ENCODE results near the gene CHPF.
A peak's percentile ranks its signal among the peaks of the same experiment; 100 is the strongest.

Gene CHPF

GRCh38 chr2:219510512-219511135 lies 33.0 kb downstream of the CHPF start:
- DNase-seq, result no peak

DNA sequence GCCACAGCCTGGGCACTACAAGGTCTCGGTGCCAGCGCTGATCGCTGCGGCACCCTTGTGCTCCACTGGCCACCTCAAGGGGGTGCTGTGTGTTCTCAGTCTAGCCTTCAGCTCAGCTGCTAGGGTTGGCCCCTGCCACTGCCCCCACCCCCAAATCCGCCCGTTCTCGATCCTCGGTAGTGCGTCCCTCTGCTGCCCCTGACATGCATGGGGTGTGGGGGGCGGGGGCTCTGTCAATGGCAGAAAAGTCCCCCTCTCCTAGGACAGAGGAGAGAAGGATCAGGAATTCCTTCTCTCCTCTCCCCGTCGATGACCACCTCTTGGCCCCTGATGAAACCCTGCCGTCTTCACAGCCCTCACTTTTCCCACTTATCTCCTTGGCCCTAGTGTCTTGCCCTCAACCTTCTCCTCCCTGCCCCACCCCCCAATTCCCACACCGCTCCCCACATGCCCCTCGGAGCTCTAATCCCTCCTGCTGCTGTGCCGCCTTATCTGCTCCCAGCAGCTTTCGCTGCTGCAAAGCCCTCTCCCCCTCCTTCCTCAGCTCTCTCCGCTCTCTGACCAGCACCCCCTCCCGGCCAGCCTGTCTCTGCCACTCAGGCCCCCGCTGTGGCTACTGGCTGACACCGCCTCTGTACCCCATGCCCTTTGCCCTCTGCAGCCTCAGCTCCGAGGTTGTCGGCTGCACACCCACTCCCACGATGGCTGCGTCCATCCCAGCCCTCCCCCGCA lies 33.7 kb downstream of the CHPF start:
- DNase-seq, result peak; percentile 54

- no peak for DNase-seq
Measured at GRCh38 chr2:219508971-219509779, 34.4 kb downstream of the CHPF start.

- DNase-seq, result no peak
Measured at GRCh38 chr2:219508444-219508734, 35.2 kb downstream of the CHPF start.

DNA sequence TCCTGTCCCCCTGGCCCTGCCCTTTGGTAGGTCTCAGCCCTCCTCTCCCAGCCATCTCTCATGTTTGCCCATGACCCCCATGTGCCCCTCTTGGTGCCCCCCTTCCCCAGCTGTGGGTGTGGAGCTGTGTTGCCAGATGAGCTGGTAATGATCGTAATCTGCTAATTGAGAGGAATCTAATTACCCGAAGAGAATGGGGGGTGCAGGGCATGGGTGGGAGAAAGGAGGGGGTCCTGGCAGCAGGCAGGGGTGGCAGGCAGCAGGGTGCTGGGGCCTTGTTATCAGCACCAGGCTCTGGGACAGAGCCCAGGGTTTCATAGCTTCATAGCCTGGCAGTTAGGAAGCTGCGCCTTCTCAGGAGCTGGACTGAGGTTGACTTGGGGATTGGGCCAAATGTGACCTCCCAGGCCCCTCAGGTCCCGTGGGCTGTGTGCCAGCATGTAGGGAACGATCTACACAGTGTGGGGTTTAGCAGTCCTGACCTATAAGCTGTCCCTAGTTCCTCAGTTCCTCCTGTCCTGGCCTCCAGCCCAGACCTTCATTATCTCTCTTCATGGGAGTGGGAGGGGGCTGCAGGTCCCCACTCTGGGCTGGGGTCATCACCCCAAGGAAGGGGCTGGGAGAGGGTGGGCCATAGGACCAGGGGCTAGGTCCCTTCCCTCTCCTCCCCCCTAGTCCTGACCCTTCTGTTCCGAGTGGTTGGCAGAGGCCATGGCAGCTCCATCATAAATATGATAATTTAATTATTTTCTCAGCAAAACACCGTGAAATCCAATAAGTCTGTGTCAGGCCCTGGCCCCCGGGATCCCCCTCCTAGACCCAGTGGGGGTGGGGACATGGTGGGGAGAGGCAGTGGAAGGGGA lies 35.8 kb downstream of the CHPF start:
- DNase-seq, result no peak

- no peak for DNase-seq
Measured at GRCh38 chr2:219506802-219507526, 36.6 kb downstream of the CHPF start.

DNA sequence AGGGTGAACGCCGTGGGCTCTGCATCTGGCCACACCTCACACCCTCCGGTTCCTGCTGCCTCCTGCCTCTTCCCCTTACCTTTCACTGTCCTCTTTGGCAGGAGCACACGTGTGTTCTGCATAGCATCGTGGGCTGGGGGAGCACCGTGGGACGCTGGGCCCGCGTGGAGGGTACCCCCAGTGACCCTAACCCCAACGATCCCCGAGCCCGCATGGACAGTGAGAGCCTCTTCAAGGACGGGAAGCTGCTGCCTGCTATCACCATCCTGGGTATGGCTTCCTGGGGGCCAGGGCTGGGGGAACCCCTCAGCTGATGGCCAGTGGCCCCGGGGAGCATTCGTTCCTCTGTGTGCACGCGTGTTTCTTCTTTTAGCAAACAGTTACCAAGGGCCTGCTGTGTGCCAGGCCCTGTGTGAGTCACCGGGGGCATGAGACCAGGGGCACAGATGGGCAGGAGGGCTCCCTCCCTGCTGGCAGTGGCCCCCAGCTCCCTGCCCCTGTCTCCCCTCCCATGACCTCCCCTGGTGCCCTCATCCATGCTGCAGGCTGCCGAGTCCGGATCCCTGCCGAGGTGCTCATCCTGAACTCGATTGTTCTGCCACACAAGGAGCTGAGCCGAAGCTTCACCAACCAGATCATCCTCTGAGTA lies 37.3 kb downstream of the CHPF start:
- DNase-seq, result no peak

GRCh38 chr2:219505585-219505984 lies 38.0 kb downstream of the CHPF start:
- DNase-seq, result no peak

GRCh38 chr2:219502618-219503017 lies 41.0 kb downstream of the CHPF start:
- no peak for DNase-seq

GRCh38 chr2:219501849-219502248 lies 41.8 kb downstream of the CHPF start:
- DNase-seq, result no peak

DNA sequence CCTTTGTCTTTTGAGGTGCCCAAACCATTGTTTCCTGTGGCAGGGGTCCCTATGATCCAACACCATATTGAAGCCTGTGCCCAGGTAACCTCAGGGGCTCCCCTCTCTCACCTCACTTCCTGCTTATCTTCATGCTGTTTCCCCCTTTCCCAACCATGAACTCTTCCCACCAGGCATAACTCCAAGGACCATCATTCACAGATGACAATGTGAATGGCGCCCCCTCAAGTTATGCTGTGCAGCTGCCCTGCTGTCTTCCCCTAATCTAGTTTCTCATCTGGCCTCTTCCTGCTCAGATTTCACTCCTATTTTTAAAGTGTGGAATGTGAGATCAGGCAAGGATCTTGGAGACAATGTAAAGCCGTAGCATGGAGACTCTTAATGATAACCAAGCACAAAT lies 43.5 kb downstream of the CHPF start:
- DNase-seq, result no peak

DNA sequence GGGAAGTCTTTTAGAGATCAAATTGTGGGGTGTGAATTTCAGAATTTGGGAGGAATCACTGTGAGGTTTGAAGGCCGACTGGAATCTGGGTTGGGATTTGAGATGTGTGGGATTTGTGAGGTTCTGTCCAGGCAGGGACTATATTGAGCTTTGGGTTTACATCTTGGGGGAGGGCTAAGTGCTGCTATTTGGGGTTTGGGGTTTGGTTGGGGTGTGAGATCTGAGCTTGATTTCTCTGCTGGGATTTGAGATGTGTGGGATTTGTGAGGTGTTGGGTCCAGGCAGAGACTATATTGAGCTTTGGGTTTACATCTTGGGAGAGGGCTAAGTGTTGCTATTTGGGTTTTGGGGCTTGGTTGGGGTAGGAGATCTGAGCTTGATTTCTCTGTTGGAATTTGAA lies 44.1 kb downstream of the CHPF start:
- no peak for DNase-seq

DNA sequence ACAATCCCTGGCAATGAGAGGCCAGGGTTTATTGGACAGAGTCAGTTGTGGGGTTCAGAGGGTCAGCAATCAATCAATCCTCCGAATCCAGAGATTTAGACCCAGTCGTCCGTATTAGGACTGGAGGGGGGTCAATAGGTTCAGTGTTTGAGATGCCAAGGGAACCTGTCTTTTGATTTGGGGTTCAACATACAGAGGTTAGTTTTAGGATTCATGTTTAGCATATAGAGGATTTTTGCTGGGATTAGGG lies 44.6 kb downstream of the CHPF start:
- no peak for DNase-seq

GRCh38 chr2:219498280-219499057 lies 45.1 kb downstream of the CHPF start, which contains the start of gene GMPPA:
Gene GMPPA (plus strand): TSS chr2:219498891. CDS start chr2:219499976, 1,085 bp downstream.
- peak; percentile 90 for DNase-seq

DNA sequence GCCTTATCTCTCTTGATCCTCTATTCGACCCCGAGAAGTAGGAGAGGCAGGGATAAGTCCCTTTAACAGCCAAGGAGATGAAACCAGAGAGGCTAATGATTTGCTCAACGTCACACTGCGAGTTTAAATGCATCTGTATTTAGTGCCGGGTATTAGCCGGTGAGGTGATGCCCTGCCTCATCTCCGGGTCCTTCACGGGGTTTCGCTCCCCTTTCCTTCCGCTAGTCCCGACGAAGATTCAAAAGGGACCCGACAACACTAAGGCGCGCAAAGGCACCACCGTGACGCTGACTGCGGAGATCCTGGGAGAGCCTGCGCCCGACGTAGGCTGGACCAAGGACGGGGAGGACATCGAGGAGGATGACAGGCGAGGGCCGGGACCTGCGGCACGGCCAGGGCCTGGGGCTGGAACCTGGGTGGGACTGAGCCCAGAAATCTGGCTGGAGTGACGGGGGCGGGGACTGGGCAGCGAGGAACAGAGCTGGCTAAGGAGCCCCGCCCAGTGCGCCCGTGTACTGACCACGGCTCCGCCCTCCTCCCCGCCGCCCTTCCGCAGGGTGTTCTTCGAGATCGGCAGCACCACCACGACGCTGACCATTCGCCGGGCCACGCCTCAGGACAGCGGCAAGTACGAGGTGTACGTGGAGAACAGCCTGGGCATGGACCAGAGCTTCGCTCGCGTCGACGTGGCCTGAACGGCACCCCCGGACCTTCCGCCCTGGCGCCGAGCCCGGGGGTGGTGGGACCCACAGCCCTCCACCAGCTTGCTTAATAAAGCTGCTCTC lies 45.9 kb downstream of the CHPF start:
- DNase-seq, result no peak

- DNase-seq, result no peak
Measured at GRCh38 chr2:219496825-219497494, 46.6 kb downstream of the CHPF start.

DNA sequence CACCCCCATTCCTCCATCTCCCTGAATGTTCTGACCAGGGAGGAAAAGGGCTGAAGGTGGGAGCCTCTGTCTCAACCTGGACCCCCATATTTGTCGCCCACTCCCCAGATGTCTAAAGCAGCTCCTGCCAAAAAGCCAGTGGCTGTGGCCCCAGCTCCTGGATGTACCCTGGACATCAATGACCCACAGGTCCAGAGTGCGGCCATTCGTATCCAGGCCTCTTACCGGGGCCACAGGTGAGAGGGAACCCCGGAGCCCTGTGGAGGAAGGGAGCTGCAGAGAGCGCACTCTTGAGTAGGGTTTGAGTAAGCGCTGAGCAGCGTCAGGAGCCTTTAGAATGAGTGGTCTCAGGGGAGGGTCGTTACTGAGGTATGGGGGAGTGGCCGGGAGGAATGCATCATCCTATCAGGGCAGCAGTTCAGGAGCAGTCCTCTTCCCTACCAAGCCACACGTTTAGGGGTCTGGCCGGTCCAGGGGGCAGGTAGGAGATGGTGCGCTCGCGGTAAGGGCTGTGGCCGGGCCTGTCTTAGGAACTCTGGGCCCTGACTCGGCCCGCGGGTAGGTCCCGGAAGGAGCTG lies 47.3 kb downstream of the CHPF start:
- no peak for DNase-seq

GRCh38 chr2:219495531-219496122 lies 48.0 kb downstream of the CHPF start:
- DNase-seq, result peak; percentile 42

DNA sequence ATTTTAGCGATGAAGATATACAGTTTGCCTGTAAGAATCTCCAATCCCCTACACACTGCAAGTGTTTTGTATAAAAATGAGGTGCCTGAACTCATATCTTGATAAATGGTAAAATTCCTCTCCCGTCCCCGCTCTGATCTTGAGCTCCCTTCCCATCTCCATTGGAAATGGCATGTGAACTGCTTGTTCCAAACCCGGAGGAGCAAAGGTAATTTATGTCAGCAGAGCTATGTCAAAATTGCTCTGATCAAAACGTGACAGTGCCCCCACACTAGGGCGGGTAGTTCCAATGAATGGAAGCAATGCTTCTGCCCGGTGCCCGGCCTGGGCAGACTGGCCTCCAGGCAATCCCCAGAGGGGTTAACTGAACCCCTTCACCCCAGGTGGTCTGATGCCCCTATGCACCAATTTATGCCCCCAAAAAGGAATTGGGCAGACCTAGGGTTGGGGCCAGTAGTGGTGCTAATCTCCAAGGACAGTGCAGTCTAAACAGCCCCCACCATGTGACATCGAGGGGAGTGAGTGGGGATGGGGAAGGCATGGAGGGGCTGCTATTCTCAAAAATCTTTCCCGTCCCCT lies 48.6 kb downstream of the CHPF start:
- DNase-seq, result no peak
